Astrocyte (in vitro differentiated cells and primary cell): ENCODE data around the gene NUAK1. TPM values are rescaled to one million over a fixed set of nuclear protein-coding genes. Genes with fewer than 3 reads are reported as not detected.
A peak's percentile ranks its signal among the peaks of the same experiment; 100 is the strongest.

Experiments
- DNase-seq: peaks from one replicate; pipeline ENCODE4 v3.0.0-alpha.2; 2010; ENCODE audit warnings: low read depth
- FAIRE-seq: peaks from 2 replicates; lab custom pipeline; 2011; peaks lifted over from hg19 to GRCh38; lab: Jason Lieb, UNC
- H2AFZ ChIP-seq: 2 replicates; pipeline ENCODE4 v1.6.0; 2012; ENCODE audit warnings: low read depth, low read length, inconsistent platforms
- H3K27ac ChIP-seq: 2 replicates; pipeline ENCODE4 v1.5.1; 2011; ENCODE audit warnings: low read depth, low read length, inconsistent platforms
- H3K27me3 ChIP-seq: 2 replicates; pipeline ENCODE4 v1.6.0; 2011; ENCODE audit warnings: low read length, inconsistent platforms; ENCODE audit not compliant: insufficient read depth
- H3K36me3 ChIP-seq: 2 replicates; pipeline ENCODE4 v1.5.1; 2011; ENCODE audit warnings: low read length, inconsistent platforms; ENCODE audit not compliant: insufficient read depth
- H3K4me1 ChIP-seq: 2 replicates; pipeline ENCODE4 v1.5.1; 2011; ENCODE audit warnings: low read length, inconsistent platforms; ENCODE audit not compliant: insufficient read depth
- H3K4me2 ChIP-seq: 2 replicates; pipeline ENCODE4 v1.6.0; 2012; ENCODE audit warnings: low read length, inconsistent platforms
- H3K4me3 ChIP-seq: 2 replicates; pipeline ENCODE4 v1.5.1; 2011; ENCODE audit warnings: low read depth, mild to moderate bottlenecking, low read length, inconsistent platforms; ENCODE audit not compliant: insufficient read depth
- H3K79me2 ChIP-seq: 2 replicates; pipeline ENCODE4 v1.6.0; 2012; ENCODE audit warnings: mild to moderate bottlenecking, low read length, inconsistent platforms; ENCODE audit not compliant: insufficient read depth
- H3K9ac ChIP-seq: 2 replicates; pipeline ENCODE4 v1.6.0; 2012; ENCODE audit warnings: mild to moderate bottlenecking, low read length, inconsistent platforms
- H3K9me3 ChIP-seq: 2 replicates; pipeline ENCODE4 v1.5.1; 2012; ENCODE audit warnings: low read depth, mild to moderate bottlenecking, low read length, inconsistent platforms; ENCODE audit not compliant: insufficient read depth
- H4K20me1 ChIP-seq: 2 replicates; pipeline ENCODE4 v1.6.0; 2012; ENCODE audit warnings: low read length, inconsistent platforms; ENCODE audit not compliant: insufficient read depth
- H3K27ac Mint-ChIP-seq: one replicate; pipeline ENCODE4 v1.8.0; 2021; ENCODE audit warnings: mild to moderate bottlenecking, mixed read lengths; ENCODE audit not compliant: unreplicated experiment
- H3K27me3 Mint-ChIP-seq: one replicate; pipeline ENCODE4 v1.8.0; 2021; ENCODE audit warnings: low read depth, mixed read lengths; ENCODE audit not compliant: unreplicated experiment
- H3K36me3 Mint-ChIP-seq: one replicate; pipeline ENCODE4 v1.8.0; 2021; ENCODE audit warnings: low read depth, mixed read lengths; ENCODE audit not compliant: unreplicated experiment
- H3K4me1 Mint-ChIP-seq: one replicate; pipeline ENCODE4 v1.8.0; 2021; ENCODE audit warnings: low read depth, mixed read lengths; ENCODE audit not compliant: unreplicated experiment
- H3K4me3 Mint-ChIP-seq: one replicate; pipeline ENCODE4 v1.8.0; 2021; ENCODE audit warnings: mild to moderate bottlenecking, moderate library complexity, mixed read lengths; ENCODE audit not compliant: unreplicated experiment
- H3K9me3 Mint-ChIP-seq: one replicate; pipeline ENCODE4 v1.8.0; 2021; ENCODE audit warnings: mild to moderate bottlenecking, mixed read lengths; ENCODE audit not compliant: unreplicated experiment
- CTCF ChIP-seq: IDR thresholded peaks from 2 replicates; pipeline ENCODE4 v1.5.1; 2011; ENCODE audit warnings: low read depth, mild to moderate bottlenecking, inconsistent platforms, low read length, moderate library complexity; ENCODE audit not compliant: insufficient read depth
- EZH2 ChIP-seq: IDR thresholded peaks from 2 replicates; pipeline ENCODE4 v1.6.1; 2012; ENCODE audit warnings: mild to moderate bottlenecking, low read length, inconsistent platforms; ENCODE audit not compliant: insufficient read depth
- total RNA-seq: library from RNA; stranded (reverse); gene quantifications from 2 replicates; pipeline ENCODE4 v1.2.1, GENCODE V29; 2021

NUAK1 gene
- total RNA-seq, 1 donor from 2014 or later: 94.0 TPM

- H3K27ac ChIP-seq: peak overlapping the region; percentile 43
- peaks cover 99% of the 10 kb centered on the region for H3K79me2 ChIP-seq
- peak overlapping the region; percentile 31 for H3K9ac ChIP-seq
- no peak overlapping the region for H2AFZ ChIP-seq
- H3K36me3 Mint-ChIP-seq: peaks cover 11% of the 10 kb centered on the region
- H3K9me3 Mint-ChIP-seq: no peaks in the 10 kb centered on the region
- peak overlapping the region; percentile 69 for H3K4me3 Mint-ChIP-seq
- H3K27me3 ChIP-seq: no peaks in the 10 kb centered on the region
- no peaks in the 10 kb centered on the region for H3K27me3 Mint-ChIP-seq
- peak overlapping the region; percentile 49 for H3K4me2 ChIP-seq
- no peak overlapping the region for H3K4me3 ChIP-seq
- peaks cover 79% of the 10 kb centered on the region for H3K4me1 Mint-ChIP-seq
- peak overlapping the region; percentile 86 for H3K27ac Mint-ChIP-seq
- no peak for FAIRE-seq
- H3K9me3 ChIP-seq: no peaks in the 10 kb centered on the region
- H4K20me1 ChIP-seq: peaks cover 82% of the 10 kb centered on the region
- H3K36me3 ChIP-seq: no peaks in the 10 kb centered on the region
- TF ChIP-seq CTCF: no peak
- TF ChIP-seq EZH2: no peak
- peak; percentile 86 for DNase-seq
- peaks cover 55% of the 10 kb centered on the region for H3K4me1 ChIP-seq
Observed at GRCh38 chr12:106131676-106132075, 7.1 kb downstream of the NUAK1 start.

GRCh38 chr12:106130474-106131113, 8.2 kb downstream of the NUAK1 start:
- H3K4me3 Mint-ChIP-seq: no peak overlapping the region
- Histone ChIP-seq H3K27ac (no peak overlapping the region), H3K9ac (no peak overlapping the region), H3K4me1 (peaks cover 53% of the 10 kb centered on the region), H3K4me3 (no peak overlapping the region), H4K20me1 (peaks cover 88% of the 10 kb centered on the region), H3K9me3 (no peaks in the 10 kb centered on the region), H3K36me3 (no peaks in the 10 kb centered on the region), H3K4me2 (no peak overlapping the region), H2AFZ (no peak overlapping the region), H3K27me3 (no peaks in the 10 kb centered on the region), H3K79me2 (peaks cover 100% of the 10 kb centered on the region)
- no peak for FAIRE-seq
- H3K36me3 Mint-ChIP-seq: peaks cover 11% of the 10 kb centered on the region
- H3K27me3 Mint-ChIP-seq: no peaks in the 10 kb centered on the region
- H3K27ac Mint-ChIP-seq: peak overlapping the region; percentile 86
- no peak for TF ChIP-seq EZH2
- no peak for TF ChIP-seq CTCF
- DNase-seq: no peak
- no peaks in the 10 kb centered on the region for H3K9me3 Mint-ChIP-seq
- peaks cover 88% of the 10 kb centered on the region for H3K4me1 Mint-ChIP-seq

- Mint-ChIP-seq H3K36me3 (peaks cover 14% of the 10 kb centered on the region), H3K4me1 (peaks cover 84% of the 10 kb centered on the region), H3K9me3 (no peaks in the 10 kb centered on the region), H3K4me3 (no peak overlapping the region), H3K27ac (peak overlapping the region; percentile 42), H3K27me3 (no peaks in the 10 kb centered on the region)
- no peaks in the 10 kb centered on the region for H3K9me3 ChIP-seq
- FAIRE-seq (no peak), DNase-seq (no peak)
- peaks cover 93% of the 10 kb centered on the region for H4K20me1 ChIP-seq
- no peaks in the 10 kb centered on the region for H3K27me3 ChIP-seq
- no peak overlapping the region for H3K4me3 ChIP-seq
- peaks cover 99% of the 10 kb centered on the region for H3K79me2 ChIP-seq
- H3K27ac ChIP-seq: no peak overlapping the region
- no peak overlapping the region for H2AFZ ChIP-seq
- no peaks in the 10 kb centered on the region for H3K36me3 ChIP-seq
- no peak overlapping the region for H3K4me2 ChIP-seq
- TF ChIP-seq CTCF: no peak
- no peak for TF ChIP-seq EZH2
- no peak overlapping the region for H3K9ac ChIP-seq
- H3K4me1 ChIP-seq: peaks cover 34% of the 10 kb centered on the region
Observed at GRCh38 chr12:106128585-106129328, 10.0 kb downstream of the NUAK1 start.
